Heart right ventricle (tissue), 16 donors: Measurements from ENCODE around the gene ABHD3. TPM values are rescaled to one million over a fixed set of nuclear protein-coding genes. Genes with fewer than 3 reads are reported as not detected.
A peak's percentile ranks its signal among the peaks of the same experiment; 100 is the strongest.
"Not testable (repeated sequence)": the region's sequence is repeated elsewhere in the genome, so short reads cannot be mapped to it uniquely, and the experiment has no call there.

Experiments
- ATAC-seq, 8 donors: fragments of 200-7000 bp; cut with Tn5 transposase; one replicate each; pipeline ENCODE4 v1.9.1; 2020; ENCODE audit warnings: mild to moderate bottlenecking in 8 of 8, moderate library complexity in 8 of 8, moderate number of reproducible peaks in 1 of 8
- DNase-seq, 2 donors: peaks; one replicate each; pipeline ENCODE4 v3.0.0-alpha.2; 2020
- H3K27ac ChIP-seq, 10 donors: fragments of 200-600 bp; sonication (generic) in 2 of 10; one replicate each; pipeline versions ENCODE4 v1.5.0 to v1.8.0; 2020 to 2022; ENCODE audit warnings: mild to moderate bottlenecking in 3 of 10
- H3K27me3 ChIP-seq, 7 donors: fragments of 200-600 bp; one replicate each; pipeline ENCODE4 v1.8.0; 2021 to 2022; ENCODE audit warnings: mild to moderate bottlenecking in 2 of 7
- H3K36me3 ChIP-seq, 9 donors: fragments of 200-600 bp; sonication (generic) in 1 of 9; one replicate each; pipeline versions ENCODE4 v1.5.0 to v1.8.0; 2020 to 2022; ENCODE audit warnings: mild to moderate bottlenecking in 2 of 9
- H3K4me1 ChIP-seq, 9 donors: fragments of 200-600 bp; sonication (generic) in 1 of 9; one replicate each; pipeline versions ENCODE4 v1.5.0 to v1.8.0; 2020 to 2022; ENCODE audit warnings: mild to moderate bottlenecking in 4 of 9
- H3K4me3 ChIP-seq, 10 donors: fragments of 200-600 bp; sonication (generic) in 2 of 10; one replicate each; pipeline versions ENCODE4 v1.5.0 to v1.8.0; 2020 to 2022; ENCODE audit warnings: mild to moderate bottlenecking in 7 of 10, moderate library complexity in 2 of 10
- H3K9me3 ChIP-seq, 11 donors: fragments of 200-600 bp in 10 of 11; sonication (generic) in 2 of 11; one replicate each; pipeline versions ENCODE4 v1.5.0 to v1.8.0; 2013 to 2022; ENCODE audit warnings: mild to moderate bottlenecking in 2 of 11, control low read depth in 1 of 11, moderate library complexity in 1 of 11
- WGBS, 2 donors: extraction: QIAGEN DNeasy Blood & Tissue Kit; methylation state at CpG; one replicate each; pipeline ENCODE4 v1.1.7; 2013; ENCODE audit warnings: inconsistent platforms in 1 of 2; 5-methylcytosine and 5-hydroxymethylcytosine counted together
- intact Hi-C, 10 donors: fragments of 100-400 bp; cut with DNase I; formaldehyde crosslinking; loops; one replicate each; pipeline versions ENCODE4 v1.11.1 to v1.14.2; 2022
- polyA plus RNA-seq, 2 donors: library from polyadenylated mRNA; stranded (reverse); fragments of 200-250 nt; gene quantifications; one replicate each; pipeline ENCODE4 v1.2.3, GENCODE V29; 2013
- total RNA-seq, 10 donors: library from RNA; stranded (reverse); fragmentation: NEBNext Ultra II Directional in 3 of 10; extraction: Animal tissue kit (Norgen Biotek cat#: 25700) in 3 of 10; gene quantifications; one replicate each; pipeline versions ENCODE4 v1.2.1 to v1.2.4, GENCODE V29; 2021 to 2023
- TF ChIP-seq, protein P1 (sequence below), 9 donors: fragments of 200-600 bp; sonication (generic) in 2 of 9; IDR thresholded peaks; one replicate each; pipeline versions ENCODE4 v1.5.0 to v1.8.0; 2021 to 2022; ENCODE audit warnings: antibody characterized with exemption in 9 of 9, mild to moderate bottlenecking in 5 of 9, moderate library complexity in 1 of 9
- donor health status: Arrhythmogenic right ventricular cardiomyopathy.
- donor health status: ischemic (EF 13 %, LVEDD 7.1; RV severe dilation, severe dysfunction).
- donor health status: healthy with polysubstance abuse.
- donor health status: DM: no; HTN: yes; CAD: no.
- donor health status: DM: no; HTN: no; CAD: no.
- donor health status: ischemic (EF 25% LVEDD 6.9; RV normal size, moderate dysfunction).
- donor health status: ischemic (EF 25% LVEDD 5.7; RV mildly dilated, moderate dysfunction).
- donor health status: healthy.
- donor health status: DM: yes; HTN: yes; CAD: no.
- donor health status: Ischemic cardiomyopathy.
- donor health status: ischemic (EF 35%, LVEDD 5.7; RV mildly dilated, moderate dysfunction).
- donor health status: nonischemic (EF 11% LVEDD 7.7; RV severe dilation, severe dysfunction).
- donor health status: DM: yes; HTN: yes; CAD: no.
- donor health status: PGD.
- donor health status: ischemic (EF 29% LVEDD 5.4; RV normal size, mild dysfunction).
- donor health status: nonischemic (EF 23%, LVEDD 6.1; RV moderate dilation, normal function).

ABHD3 gene
- total and polyA plus RNA-seq, 12 donors = 2.2 to 28.2 (median 4.2) TPM

DNA sequence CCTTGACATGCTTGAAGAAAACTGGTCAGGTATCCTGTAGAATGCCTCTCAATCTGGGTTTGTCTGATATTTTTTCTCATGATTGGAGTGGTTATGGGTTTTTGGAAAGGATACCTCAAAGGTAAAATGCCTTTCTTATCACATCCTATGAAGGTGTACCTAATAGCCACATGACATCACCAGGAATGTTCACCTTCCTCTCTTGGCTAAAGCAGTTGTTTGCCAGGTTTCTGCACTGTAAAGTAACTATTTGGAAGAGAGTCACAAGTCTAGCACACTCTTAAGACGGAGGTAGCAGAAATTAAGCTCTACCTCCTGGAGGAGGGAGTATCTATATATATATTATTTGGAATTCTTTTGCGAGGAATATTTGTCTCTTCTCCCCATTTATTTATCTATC is 18.1 kb upstream of the ABHD3 start:
- whole genome bisulfite sequencing, 2 donors = 93 to 97% methylated on average over 2 of the region's 2 CpGs
- TF ChIP-seq, protein P1, sequence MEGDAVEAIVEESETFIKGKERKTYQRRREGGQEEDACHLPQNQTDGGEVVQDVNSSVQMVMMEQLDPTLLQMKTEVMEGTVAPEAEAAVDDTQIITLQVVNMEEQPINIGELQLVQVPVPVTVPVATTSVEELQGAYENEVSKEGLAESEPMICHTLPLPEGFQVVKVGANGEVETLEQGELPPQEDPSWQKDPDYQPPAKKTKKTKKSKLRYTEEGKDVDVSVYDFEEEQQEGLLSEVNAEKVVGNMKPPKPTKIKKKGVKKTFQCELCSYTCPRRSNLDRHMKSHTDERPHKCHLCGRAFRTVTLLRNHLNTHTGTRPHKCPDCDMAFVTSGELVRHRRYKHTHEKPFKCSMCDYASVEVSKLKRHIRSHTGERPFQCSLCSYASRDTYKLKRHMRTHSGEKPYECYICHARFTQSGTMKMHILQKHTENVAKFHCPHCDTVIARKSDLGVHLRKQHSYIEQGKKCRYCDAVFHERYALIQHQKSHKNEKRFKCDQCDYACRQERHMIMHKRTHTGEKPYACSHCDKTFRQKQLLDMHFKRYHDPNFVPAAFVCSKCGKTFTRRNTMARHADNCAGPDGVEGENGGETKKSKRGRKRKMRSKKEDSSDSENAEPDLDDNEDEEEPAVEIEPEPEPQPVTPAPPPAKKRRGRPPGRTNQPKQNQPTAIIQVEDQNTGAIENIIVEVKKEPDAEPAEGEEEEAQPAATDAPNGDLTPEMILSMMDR (IDR thresholded peaks at IDR 0.05) = no peak
- intact Hi-C loops = no loop called here
- H3K4me1 ChIP-seq = no peaks in the 10 kb centered on the region
- H3K36me3 ChIP-seq = no peaks in the 10 kb centered on the region
- H3K9me3 ChIP-seq = no peaks in the 10 kb centered on the region
- H3K4me3 ChIP-seq = no peak overlapping the region
- DNase-seq (no peak), ATAC-seq (no peak)
- H3K27me3 ChIP-seq = no peaks in the 10 kb centered on the region
- H3K27ac ChIP-seq = no peak overlapping the region

DNA sequence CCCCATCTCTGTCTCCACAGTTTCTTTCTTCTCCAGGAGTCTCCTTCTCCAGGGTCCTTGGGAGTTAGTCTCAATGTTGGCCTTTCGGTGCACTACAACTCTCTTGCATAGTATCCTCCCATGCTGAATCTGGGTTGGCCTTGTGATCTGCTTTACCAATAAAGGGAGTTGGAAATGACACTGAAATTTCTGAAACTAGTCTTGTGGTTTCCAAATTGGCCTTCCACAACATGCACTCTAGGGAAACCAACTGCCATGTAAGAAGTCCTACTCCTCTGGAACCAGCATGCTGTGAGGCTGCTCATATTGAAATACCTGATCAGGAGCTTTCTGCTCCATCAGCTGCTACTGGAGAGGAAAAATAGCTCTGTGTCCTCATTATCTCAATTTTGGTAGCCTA is 9.9 kb upstream of the ABHD3 start:
- no peak for ATAC-seq
- intact Hi-C loops = no loop called here
- 95 to 100% methylated on average over 1 of the region's 1 CpG for WGBS, 2 donors
- Histone ChIP-seq H3K9me3 (peaks cover 0 to 13% (median 0%) of the 10 kb centered on the region in 11 donors), H3K27me3 (no peaks in the 10 kb centered on the region), H3K36me3 (no peaks in the 10 kb centered on the region), H3K27ac (no peak overlapping the region), H3K4me3 (no peak overlapping the region), H3K4me1 (no peaks in the 10 kb centered on the region)
- TF ChIP-seq, protein P1 (IDR thresholded peaks at IDR 0.05) = no peak
- DNase-seq = no peak

DNA sequence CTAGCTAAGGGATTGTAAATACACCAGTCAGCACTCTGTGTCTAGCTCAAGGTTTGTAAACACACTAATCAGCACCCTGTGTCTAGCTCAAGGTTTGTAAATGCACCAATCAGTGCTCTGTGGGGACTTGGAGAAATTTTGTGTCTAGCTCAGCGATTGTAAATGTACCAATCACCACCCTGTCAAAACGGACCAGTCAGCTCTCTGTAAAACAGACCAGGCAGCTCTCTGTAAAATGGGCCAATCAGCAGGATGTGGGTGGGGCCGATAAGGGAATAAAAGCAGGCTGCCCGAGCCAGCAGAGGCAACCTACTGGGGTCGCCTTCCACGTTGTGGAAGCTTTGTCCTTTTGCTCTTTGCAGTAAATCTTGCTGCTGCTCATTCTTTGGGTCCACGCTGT is 2.6 kb upstream of the ABHD3 start:
- H3K4me1 ChIP-seq = peaks cover 0 to 19% (median 13%) of the 10 kb centered on the region in 9 donors
- WGBS, 2 donors = 79 to 80% methylated on average over 7 of the region's 7 CpGs
- not testable (repeated sequence) for H3K4me3 ChIP-seq, ATAC-seq, DNase-seq, H3K27me3 ChIP-seq, H3K9me3 ChIP-seq, H3K36me3 ChIP-seq, H3K27ac ChIP-seq
- intact Hi-C loops = loop anchor here in 4 of 10 donors (2.0 to 10.0 kb wide), 4 partner anchors 58 to 92 kb away; partner anchors contain the start of gene SNRPD1 (in 2 of the 4)

DNA sequence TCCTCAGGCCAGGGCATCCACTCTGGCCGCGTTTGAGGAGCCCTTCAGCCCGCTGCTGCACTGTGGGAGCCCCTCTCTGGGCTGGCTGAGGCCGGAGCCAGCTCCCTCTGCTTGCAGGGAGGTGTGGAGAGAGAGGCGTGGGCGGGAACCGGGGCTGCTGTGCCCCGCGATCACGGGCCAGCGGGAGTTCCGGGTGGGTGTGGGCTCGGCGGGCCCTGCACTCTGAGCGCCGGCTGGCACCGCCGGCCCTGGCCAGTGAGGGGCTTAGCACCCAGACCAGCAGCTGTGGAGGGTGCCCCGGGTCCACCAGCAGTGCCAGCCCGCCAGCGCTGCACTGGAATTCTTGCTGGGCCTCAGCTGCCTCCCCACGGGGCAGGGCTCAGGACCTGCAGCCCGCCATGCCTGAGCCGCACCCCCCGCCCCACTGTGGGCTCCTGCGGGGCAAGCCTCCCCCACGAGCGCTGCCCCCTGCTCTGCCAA is 1.9 kb upstream of the ABHD3 start:
- Histone ChIP-seq H3K4me1 (peaks cover 0 to 19% (median 13%) of the 10 kb centered on the region in 9 donors), H3K36me3 (peaks cover 0 to 8% (median 0%) of the 10 kb centered on the region in 9 donors), H3K9me3 (no peaks in the 10 kb centered on the region), H3K4me3 (no peak overlapping the region), H3K27ac (no peak overlapping the region), H3K27me3 (no peaks in the 10 kb centered on the region)
- TF ChIP-seq, protein P1 (IDR thresholded peaks at IDR 0.05) = no peak
- intact Hi-C loops = loop anchor here in 4 of 10 donors (2.0 to 10.0 kb wide), 4 partner anchors 58 to 92 kb away; partner anchors contain the start of gene SNRPD1 (in 2 of the 4)
- DNase-seq = no peak
- 98 to 100% methylated on average over 26 to 27 of the region's 28 CpGs for WGBS, 2 donors
- no peak for ATAC-seq

DNA sequence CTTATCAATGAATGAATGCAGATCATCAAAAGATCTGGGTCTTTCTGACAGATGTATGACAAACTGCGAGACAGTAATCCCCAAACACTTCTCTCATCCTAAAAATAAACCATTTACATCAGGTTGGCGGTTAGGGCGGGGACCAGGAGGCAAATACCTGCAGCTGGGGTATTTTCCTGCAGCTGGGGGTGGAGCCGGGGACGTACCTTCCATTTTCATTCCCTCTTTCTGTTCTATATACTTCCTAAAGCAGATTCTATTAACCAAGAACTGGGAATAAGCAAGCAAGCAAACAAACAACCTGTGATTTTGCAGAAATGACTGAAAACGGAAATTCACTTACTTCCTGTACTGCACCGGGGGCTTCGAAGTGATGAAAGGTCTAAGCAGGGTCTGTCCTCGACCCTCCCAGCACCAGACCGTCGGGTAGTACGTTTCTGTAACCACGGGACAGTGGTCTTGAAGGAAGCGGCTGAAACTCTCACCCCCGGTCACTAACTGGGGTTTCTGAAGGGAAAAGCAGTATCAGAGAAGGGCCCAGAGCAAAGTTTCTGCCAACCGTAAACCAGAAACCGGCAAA is 1.2 kb downstream of the ABHD3 start:
- Histone ChIP-seq H3K4me1 (peaks cover 0 to 24% (median 13%) of the 10 kb centered on the region in 9 donors), H3K27me3 (no peaks in the 10 kb centered on the region), H3K9me3 (no peaks in the 10 kb centered on the region), H3K4me3 (peak overlapping the region; percentile 64 to 96 (median 84)), H3K27ac (peak overlapping the region in 9 of 10 donors; percentile 85 to 95 (median 89)), H3K36me3 (peaks cover 0 to 34% (median 0%) of the 10 kb centered on the region in 9 donors)
- no peak for DNase-seq
- peak in 1 of 8 donors; percentile 5 for ATAC-seq
- TF ChIP-seq, protein P1 (IDR thresholded peaks at IDR 0.05) = no peak
- 10% methylated on average over 17 of the region's 17 CpGs for WGBS, 2 donors
- intact Hi-C loops = loop anchor here in 5 of 10 donors (5.0 to 10.0 kb wide), 5 partner anchors 39 to 101 kb away; partner anchors contain the start of genes SNRPD1 (in 2 of the 5), ESCO1 (in 1 of the 5) and MIB1 (in 1 of the 5)
